ENCODE results near the gene OXCT2.
"Not testable (repeated sequence)": the region's sequence is repeated elsewhere in the genome, so short reads cannot be mapped to it uniquely, and the experiment has no call there.

The OXCT2 gene

GRCh38 chr1:39771022-39771532 is at the start of gene OXCT2:
OXCT2 (minus strand) TSS chr1:39771348; CDS start chr1:39771255, 93 bp downstream.
- not testable (repeated sequence) for DNase-seq

DNA sequence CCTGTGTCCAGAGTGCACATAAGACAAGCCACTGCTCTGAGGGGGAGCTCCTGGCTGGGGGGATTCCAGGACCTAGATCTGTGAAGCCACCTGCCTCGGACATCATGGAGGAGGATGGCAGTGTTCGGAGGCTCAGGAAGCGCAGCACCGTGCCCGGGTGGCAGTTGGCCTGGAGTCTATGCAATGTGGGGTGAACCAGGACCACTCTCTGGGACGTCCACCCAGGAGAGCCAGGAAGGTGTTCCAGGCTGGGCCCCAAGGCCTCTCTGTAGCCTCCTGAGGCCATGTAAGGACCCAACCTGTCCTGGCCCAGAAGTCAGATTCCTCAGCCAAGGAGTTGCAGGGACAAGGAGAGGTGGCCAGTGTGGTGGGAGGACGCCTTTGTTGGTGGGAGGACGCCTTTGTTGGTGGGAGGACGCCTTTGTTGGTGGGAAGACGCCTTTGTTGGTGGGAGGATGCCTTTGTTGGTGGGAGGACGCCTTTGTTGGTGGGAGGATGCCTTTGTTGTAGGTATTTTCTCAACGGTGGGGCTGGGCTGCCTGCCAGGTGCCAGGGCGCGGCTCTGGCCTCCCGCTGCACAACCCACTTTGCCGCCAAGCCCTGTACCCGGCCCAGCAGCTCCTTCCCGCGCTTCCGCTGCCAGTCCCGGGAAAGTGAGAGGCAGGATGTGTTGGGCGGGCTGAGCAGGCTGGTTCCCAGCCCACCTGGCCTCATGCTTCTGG is 48.1 kb upstream of the OXCT2 start:
- no peak for DNase-seq

- no peak for DNase-seq
Observed at GRCh38 chr1:39818482-39818881, 47.3 kb upstream of the OXCT2 start.

DNA sequence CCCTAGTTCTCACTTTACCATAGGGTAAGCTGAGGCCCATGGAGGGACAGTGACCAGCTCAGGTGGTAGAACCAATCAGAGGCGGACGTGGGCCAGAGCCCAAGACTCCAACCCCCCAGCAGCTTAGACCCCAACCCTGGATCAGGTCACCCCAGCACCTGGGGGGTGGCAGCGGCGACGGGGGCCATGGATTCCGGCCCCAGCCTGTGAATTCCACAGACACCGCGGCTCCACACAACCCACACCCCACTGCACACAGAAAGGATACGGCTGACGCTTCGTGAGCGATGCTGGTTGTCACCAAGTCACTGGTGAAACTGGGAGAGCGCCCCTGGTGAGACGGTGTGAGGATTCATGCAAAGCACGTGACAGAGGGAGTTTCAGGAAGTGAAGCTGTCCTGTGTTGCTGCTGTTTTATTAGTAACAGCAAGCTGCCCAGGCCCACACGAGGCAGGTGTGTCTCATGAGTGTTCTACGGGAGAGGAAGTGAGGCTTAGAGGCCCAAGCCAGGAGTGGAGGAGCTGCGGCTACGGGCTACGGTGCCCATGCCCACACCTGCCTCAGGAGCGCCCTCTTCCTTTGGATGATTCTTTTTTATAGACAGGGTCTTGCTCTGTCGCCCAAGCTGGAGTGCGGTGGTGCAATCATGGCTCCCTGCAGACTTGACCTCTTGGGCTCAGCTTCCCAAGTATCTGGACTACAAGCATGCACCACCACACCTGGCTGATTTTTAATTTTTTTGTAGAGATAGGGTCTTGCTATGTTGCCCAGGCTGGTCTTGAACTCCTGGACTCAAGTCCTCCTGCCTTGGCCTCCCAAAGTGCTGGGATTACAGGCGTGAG is 46.2 kb upstream of the OXCT2 start:
- DNase-seq = not testable (repeated sequence)

- DNase-seq = no peak
Observed at GRCh38 chr1:39816415-39817090, 45.4 kb upstream of the OXCT2 start.

GRCh38 chr1:39812913-39813312 is 41.8 kb upstream of the OXCT2 start:
- no peak for DNase-seq

DNA sequence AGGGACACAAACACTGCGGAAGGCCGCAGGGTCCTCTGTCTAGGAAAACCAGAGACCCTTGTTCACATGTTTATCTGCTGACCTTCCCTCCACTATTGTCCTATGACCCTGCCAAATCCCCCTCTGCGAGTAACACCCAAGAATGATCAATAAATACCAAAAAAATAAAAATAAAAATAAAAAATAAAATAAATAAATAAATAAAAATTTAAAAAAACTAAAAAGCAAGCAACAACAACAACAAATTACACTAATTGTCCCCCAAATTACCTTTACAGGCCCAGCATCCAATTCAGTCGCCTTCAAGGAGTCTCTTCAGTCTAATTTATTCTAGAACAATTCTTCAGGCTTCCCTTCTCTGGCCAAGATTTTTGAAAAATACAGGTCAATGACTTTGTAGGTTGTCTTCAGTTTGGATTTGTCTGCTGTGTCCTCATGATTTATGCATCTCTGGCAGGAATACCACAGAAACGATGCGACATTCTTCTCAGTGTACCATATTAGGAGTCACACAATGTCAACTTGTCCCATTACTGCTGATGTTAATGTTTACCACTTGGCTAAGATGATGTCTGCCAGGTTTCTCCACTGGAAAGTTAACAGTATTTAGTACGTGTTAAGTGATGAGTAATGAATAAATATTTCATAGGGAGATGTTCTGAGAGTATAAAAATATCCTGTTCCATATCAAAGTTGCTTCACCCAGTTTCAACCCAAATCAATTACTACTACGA is 37.8 kb upstream of the OXCT2 start:
- DNase-seq = no peak

- DNase-seq = no peak
Observed at GRCh38 chr1:39805385-39805784, 34.2 kb upstream of the OXCT2 start.

GRCh38 chr1:39802496-39803260 is 31.5 kb upstream of the OXCT2 start:
- DNase-seq = no peak

GRCh38 chr1:39800471-39800835 is 29.3 kb upstream of the OXCT2 start:
- DNase-seq = no peak

DNA sequence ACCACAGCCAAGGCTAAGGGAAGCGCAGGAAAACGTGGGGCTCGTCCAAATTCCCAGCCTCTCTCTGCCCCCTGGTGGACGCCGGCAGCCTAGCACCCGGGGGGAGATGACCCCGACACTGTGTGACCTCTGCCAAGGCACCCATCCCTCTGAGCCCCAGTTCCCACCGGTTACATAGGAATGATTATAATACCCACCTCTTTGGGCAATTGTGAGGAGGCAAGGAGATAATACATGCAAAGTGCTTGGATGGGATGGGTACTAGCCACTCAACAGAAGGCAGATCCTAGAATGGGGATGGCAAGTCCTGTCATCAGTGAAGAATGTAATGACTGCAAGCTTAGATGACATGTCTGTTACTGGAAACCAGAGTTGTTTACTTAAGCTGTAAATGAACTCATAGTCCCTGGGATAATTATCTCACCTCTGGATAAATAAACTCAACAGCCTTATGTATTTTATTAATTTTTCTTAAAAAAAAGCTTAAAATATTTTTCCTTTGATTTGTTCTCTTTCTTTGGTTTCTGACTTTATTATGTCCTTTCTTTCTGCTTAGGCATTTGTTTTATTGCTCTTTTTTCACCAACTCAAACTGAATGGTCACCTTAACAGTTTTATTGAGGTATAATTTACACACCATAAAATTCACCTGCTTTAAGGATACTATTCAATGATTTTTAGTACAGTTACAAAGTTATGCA is 28.8 kb upstream of the OXCT2 start:
- peak; percentile 100 for DNase-seq

GRCh38 chr1:39798859-39799769 is 28.0 kb upstream of the OXCT2 start:
- DNase-seq = peak; percentile 99

DNA sequence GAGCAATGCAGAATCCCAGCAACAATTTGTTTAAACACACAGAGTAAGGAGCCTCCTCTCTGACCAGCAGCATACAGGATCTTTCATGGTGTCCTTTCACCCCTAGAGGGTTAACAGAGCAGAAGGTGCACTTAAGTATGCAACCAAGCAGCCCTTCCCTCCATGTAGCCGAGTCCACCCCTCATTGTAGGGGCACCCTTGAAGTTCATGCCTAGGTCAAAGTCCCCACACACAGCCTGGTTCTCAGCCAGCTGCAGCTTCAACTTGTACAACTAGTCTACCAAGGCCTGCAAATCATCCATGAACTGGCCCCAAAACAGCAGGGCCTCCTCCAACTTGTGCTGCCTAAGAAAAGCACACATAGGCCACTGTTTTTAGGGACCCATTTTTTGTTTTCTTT is 24.5 kb upstream of the OXCT2 start:
- no peak for DNase-seq

DNA sequence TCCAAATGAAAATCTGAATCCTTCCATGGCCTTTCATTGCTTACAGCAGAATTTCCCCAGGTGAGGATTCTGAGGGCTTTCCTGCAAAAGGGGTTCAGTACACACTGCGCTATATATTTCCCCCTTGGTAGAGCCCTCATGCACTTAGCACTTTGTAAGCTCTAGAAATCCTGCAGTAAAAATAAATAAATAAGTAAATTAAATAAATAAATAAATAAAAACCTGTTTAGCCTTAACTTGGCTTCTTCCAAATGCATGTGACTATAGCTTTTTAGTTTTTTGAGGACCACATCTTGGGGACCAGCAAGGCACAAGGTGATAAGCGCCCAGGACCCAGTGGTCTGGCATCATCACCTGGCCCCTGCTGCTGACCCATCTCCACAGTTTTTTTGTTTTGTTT is 20.7 kb upstream of the OXCT2 start:
- no peak for DNase-seq

DNA sequence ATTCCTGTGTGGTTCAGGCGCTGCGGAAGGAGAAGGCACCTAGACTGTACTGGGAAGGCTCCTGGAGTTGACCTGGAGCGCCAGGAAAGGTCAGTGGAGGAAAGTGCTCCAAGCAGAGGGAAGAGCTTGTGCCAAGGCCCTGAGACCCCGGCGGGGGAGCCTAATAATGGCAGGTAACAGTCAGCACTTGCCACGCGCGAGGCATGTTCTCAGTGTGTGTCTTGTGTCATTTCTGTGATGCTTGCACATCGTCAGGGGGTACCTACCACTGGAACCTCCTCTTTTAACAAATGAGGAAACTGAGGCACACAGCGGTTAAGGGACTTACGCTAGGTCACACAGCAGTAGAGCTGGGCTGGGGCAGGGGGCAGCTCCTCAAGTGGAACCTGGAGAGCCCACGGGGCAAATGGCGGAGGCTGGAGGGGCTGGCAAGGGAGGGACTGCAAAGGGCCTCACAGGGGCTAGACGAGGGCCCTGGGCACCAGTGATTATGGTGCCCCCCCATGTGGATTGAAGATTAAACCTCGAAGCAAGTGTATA is 18.5 kb upstream of the OXCT2 start:
- no peak for DNase-seq

GRCh38 chr1:39788758-39789570 is 17.8 kb upstream of the OXCT2 start, which contains the start of gene BMP8B:
BMP8B (minus strand) TSS chr1:39788865; CDS start chr1:39788485, 380 bp downstream.
- DNase-seq = peak; percentile 99

- DNase-seq = no peak
Observed at GRCh38 chr1:39788426-39788757, 17.2 kb upstream of the OXCT2 start.

GRCh38 chr1:39787964-39788363 is 16.8 kb upstream of the OXCT2 start:
- DNase-seq = not testable (repeated sequence)

- DNase-seq = no peak
Observed at GRCh38 chr1:39787468-39787867, 16.3 kb upstream of the OXCT2 start.
